ENCODE results near the gene GP1BB.
A peak's percentile ranks its signal among the peaks of the same experiment; 100 is the strongest.
"Not testable (repeated sequence)": the region's sequence is repeated elsewhere in the genome, so short reads cannot be mapped to it uniquely, and the experiment has no call there.

GP1BB gene

DNA sequence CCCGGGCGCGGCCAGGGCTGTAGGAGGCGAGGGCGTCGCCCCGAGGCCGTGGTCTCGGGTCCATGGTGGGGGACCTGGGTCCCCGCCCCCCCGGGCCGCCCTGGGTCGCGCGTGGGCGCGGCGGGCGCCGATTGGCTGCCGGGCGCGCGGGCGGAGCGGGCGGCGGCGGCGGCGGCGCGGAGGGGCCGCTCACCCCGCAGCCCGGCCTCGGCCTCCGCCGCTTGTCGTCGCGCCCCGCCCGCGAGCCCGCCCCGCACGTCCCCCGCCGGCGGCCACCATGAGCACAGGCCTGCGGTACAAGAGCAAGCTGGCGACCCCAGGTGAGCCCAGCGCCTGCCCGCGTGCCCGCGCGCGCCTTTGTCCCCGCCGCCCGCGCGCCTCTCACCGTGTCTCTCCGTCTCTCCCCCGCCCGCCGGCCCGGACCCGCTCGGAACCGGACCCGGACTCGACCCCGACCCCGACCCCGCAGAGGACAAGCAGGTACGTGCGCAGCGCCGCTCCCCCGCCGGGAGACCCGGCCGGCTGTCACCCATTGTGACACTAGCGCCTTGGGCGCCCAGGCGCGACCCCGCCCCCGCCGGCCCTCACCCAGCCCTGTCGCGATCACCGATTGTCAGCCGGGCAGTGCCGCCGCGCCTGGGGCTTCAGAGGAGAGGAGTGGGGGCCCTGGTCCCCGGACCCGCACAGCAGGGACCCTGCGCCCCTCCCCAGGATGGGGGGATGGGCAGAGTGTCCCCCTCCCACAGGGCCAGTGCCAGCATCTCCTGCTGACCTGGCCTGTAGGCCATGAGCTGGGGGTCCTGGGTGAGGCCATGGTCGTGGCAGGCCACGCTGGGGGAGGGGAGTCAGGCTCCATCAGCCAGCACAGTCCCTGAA lies 8.8 kb upstream of the GP1BB start, which contains the start of gene SEPTIN5:
Gene SEPTIN5, plus strand, starts transcription at position 192 of the 876 bp plus-strand sequence. Its CDS starts 86 bp downstream, at position 278.
- DNase-seq (ENCODE audit: low read depth) = no peak

DNA sequence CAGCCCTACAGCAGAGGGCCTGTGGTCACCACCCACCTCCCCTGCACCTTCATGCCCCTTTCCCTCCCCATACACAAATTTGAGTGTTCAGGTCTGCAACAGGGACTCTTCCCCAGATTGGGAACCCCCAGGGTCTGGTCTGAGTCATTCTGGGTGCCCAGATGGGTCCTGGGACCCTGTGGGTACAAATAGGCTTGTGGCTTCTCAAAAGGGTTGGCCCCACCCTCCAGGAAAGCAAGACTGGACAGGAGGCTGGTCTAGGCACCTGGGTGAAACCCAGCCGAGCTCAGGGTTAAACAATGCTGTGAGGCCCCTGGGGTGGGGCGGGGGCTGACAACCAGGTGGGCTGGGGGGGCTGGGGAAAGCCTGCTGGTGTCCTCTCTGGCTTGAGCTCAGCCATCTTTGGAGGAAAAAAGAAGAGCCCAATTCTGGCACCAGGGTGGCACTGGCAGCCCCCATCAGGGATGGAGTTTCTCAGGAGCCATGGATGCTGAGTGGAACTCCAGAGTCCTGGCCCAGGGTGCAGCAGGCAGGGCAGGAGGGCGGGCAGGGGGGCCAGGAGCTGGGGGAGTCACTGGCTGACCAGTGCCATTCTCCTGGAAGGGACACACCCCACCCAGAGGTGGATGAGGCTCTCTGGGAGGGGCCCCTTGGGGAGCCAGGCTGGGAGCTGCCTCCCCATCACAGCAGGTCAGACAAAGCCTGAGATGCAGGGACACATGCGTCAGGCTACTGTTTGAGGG lies 8.0 kb upstream of the GP1BB start:
- no peak for DNase-seq (ENCODE audit: low read depth)

GRCh38 chr22:19716041-19716828 lies 7.1 kb upstream of the GP1BB start:
- DNase-seq (ENCODE audit: low read depth) = no peak

DNA sequence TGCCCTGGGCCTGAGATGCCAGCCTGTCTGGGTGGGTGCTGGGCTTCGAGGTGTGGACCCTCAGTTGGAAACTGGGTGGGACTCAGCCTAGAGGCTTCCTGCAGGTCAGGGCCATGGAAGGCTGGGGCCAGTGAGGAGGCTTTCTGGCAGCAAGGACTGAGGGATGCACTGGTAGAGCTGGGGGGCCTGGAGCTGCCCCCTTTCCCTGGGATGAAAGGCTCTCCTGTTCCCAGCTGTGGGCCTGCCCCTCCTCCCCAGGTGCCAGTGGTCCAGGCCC lies 6.6 kb upstream of the GP1BB start:
- DNase-seq (ENCODE audit: low read depth) = no peak

- no peak for DNase-seq (ENCODE audit: low read depth)
These were observed 6.2 kb upstream of the GP1BB start for GRCh38 chr22:19717181-19717580.

- DNase-seq (ENCODE audit: low read depth) = peak; percentile 64
These were observed 5.5 kb upstream of the GP1BB start for GRCh38 chr22:19717691-19718455.

- no peak for DNase-seq (ENCODE audit: low read depth)
These were observed 4.8 kb upstream of the GP1BB start for GRCh38 chr22:19718456-19719049.

GRCh38 chr22:19719050-19719482 lies 4.3 kb upstream of the GP1BB start:
- DNase-seq (ENCODE audit: low read depth) = no peak

- DNase-seq (ENCODE audit: low read depth) = no peak
These were observed 3.8 kb upstream of the GP1BB start for GRCh38 chr22:19719488-19720021.

DNA sequence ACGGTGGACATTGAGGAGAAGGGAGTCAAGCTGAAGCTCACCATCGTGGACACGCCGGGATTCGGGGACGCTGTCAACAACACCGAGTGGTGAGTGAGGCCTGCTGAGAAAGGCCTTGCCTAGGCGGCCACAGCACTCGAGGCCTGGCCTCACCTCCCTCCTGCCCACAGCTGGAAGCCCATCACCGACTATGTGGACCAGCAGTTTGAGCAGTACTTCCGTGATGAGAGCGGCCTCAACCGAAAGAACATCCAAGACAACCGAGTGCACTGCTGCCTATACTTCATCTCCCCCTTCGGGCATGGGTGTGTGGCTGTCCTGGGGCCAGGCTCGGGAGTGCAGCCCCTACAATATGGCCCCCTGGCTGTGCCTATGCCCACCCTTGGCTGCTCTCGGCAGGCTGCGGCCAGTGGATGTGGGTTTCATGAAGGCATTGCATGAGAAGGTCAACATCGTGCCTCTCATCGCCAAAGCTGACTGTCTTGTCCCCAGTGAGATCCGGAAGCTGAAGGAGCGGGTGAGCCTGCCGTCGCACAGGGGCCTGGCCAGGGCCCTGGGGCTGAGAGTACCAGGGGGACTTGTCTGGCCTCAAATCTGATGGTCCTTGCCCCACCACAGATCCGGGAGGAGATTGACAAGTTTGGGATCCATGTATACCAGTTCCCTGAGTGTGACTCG lies 3.0 kb upstream of the GP1BB start:
- DNase-seq (ENCODE audit: low read depth) = no peak

- no peak for DNase-seq (ENCODE audit: low read depth)
These were observed 2.4 kb upstream of the GP1BB start for GRCh38 chr22:19720999-19721329.

DNA sequence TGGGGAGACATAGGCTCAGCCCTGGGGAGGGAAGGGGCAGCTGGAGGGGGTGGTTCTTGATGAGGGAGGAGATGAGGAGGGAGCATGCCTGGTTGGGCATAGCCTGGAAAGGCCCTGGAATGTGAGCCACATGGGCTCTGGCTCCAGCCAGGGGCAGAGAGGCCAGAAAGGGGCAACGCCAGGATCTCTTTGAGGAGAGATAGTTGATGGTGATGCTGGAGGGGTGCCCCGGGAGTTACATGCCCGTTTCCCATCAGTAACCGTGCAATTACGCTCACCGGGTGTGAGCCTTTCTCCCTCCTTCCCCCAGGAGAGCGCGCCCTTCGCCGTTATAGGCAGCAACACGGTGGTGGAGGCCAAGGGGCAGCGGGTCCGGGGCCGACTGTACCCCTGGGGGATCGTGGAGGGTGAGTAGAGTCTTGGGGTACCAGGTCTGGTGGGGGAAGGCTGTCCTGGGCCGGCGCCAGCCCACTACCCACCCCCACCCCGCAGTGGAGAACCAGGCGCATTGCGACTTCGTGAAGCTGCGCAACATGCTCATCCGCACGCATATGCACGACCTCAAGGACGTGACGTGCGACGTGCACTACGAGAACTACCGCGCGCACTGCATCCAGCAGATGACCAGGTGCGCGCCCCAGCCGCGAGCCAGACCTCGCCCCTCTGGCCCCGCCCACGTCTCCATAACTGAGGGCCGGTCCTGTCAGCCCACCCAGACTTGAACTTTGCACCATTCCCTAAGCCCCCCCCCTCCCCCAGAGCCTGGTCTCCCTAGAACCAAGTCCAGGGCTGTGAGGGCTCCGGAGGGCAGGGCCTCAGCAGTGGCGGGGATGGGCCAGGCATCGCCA lies 1.8 kb upstream of the GP1BB start:
- DNase-seq (ENCODE audit: low read depth) = no peak

DNA sequence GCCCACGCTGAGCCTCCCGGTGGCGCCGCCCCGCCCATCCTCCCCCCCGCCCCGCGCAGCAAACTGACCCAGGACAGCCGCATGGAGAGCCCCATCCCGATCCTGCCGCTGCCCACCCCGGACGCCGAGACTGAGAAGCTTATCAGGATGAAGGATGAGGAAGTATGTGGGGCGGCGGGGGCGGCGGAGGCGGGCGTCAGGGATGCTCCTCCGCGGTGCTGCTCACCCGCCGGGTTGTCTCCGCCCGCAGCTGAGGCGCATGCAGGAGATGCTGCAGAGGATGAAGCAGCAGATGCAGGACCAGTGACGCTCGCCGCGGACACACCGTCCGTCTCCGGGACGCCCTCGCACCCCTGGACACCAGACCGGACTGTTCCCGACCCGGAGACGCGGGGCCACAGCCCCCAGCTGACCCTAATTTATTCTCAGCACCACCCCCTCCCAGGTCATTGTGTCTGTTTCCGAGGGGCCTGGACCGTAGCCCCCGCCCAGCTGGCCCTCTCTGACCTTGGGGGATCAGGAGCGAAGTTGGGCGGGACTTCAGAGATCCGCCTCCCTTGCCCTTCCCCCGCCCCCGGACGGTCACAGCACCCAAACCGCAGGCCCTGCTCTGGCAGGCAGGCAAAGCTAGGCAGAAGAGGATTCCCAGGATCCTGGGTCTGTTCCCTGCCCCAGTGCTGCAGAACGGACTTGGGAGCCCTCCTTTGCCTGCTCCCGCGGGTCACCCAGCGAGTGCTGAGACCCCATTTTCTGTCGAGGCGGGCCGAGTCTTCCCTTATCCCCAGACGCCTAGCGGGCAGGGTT lies 959 bp upstream of the GP1BB start:
- no peak for DNase-seq (ENCODE audit: low read depth)

- no peak for DNase-seq (ENCODE audit: low read depth)
These were observed 432 bp upstream of the GP1BB start for GRCh38 chr22:19722982-19723231.

DNA sequence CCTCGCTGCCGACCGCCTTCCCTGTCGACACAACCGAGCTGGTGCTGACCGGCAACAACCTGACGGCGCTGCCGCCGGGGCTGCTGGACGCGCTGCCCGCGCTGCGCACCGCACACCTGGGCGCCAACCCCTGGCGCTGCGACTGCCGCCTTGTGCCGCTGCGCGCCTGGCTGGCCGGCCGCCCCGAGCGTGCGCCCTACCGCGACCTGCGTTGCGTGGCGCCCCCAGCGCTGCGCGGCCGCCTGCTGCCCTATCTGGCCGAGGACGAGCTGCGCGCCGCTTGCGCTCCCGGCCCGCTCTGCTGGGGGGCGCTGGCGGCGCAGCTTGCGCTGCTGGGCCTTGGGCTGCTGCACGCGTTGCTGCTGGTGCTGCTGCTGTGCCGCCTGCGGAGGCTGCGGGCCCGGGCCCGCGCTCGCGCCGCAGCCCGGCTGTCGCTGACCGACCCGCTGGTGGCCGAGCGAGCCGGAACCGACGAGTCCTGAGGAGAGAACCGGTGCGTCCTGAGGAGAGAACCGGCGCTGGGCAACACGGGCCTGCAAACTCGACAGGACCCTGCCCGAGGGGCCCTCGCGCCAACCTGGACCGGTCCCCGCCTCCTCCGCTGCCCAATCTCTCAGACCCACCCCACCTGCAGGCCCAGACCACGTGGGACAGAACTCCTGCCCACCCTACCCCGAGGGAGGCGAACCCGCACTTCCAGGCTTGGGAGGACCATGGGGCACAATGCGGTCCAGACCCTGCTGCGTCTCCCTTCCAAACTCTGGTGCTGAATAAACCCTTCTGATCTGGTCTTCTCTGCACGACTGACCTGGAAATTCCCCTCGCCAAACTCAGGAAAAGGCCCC lies 866 bp downstream of the GP1BB start:
- no peak for DNase-seq (ENCODE audit: low read depth)

GRCh38 chr22:19724927-19725661 lies 1.8 kb downstream of the GP1BB start:
- DNase-seq (ENCODE audit: low read depth) = no peak

DNA sequence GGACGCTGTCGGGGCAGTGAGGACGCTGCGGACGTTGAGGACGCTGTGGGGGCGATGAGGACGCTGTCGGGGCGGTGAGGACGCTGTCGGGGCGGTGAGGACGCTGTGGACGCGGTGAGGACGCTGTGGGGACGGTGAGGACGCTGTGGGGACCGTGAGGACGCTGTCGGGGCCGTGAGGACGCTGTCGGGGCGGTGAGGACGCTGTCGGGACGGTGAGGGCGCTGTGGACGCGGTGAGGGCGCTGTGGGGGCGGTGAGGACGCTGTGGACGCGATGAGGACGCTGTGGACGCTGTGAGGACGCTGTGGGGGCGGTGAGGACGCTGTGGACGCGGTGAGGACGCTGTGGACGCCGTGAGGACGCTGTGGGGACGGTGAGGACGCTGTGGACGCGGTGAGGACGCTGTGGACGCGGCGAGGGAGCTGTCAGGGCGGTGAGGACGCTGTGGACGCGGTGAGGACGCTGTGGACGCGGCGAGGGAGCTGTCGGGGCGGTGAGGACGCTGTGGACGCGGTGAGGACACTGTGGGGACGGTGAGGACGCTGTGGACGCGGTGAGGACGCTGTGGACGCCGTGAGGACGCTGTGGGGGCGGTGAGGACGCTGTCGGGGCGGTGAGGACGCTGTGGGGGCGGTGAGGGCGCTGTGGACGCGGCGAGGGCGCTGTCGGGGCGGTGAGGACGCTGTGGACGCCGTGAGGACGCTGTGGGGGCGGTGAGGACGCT lies 2.9 kb downstream of the GP1BB start:
- not testable (repeated sequence) for DNase-seq (ENCODE audit: low read depth)

Measured in stimulated activated CD8-positive, alpha-beta memory T cell treated with anti-CD3 and anti-CD28 coated beads, Interleukin-12 subunit alpha, Interleukin-12 subunit beta, amount 100 ng/mL, for 1 hour (primary cell).